LoVo (cell line): ENCODE results near the gene NCKAP5.

ENCODE experiments used
- DNase-seq: peaks from one replicate; pipeline ENCODE4 v3.0.0-alpha.2; 2016; ENCODE audit warnings: low spot score

NCKAP5 gene

DNA sequence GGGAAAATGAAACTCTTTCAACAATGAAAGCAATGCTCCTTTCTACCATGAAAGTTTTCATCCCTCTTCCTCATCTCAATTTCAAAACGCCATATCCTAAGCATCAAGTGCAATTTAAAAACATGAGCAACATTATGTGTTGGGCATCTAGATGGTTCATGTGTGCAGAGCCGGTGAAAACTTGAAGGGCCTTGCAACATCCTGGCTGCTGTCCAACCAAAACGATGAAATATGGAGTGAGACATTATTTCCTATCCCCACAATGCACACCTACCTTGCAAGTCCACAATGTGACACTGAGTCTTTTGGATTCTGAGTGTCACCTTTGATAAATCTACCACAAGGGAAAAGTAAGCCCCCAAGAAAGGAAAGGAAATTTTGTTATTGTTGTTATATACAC is 110.0 kb downstream of the NCKAP5 start:
- DNase-seq: no peak

DNA sequence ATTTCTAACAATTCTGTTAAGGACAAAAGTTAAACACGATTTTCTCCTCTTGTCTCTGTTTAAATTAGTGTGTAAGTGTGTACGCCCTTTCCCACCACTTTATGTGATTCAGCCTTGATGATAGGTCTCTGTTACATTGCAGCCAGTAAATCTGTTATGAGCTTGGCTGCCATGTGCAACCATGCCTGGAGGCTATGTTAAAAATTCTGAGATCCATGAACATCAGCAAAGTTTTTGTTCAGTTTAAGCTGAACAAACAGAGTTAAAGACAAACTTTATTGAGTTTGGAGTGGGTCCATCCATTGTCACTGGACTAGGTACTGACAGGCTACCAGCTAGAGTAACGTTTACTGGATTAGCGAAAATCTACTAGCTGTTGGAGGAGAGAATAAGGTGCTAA is 110.4 kb downstream of the NCKAP5 start:
- no peak for DNase-seq

DNA sequence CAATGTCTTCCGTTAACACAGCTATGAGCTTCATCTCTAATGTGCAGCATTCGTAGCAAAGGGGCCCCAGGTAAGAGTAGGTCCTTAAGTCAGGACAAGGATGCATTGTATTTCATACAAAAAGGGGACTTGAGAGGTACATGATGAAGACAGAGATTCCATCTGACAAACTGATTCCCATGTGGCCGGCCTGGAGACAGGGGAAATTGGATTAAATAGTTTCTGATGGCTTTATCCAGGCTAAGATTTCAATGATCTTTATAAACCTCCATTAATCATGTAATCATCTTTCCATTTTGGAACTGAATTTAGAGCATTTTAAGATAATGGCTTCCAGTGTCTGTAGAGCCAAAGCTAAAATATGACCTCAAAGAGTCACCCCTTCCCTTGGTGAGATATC is 111.3 kb downstream of the NCKAP5 start:
- DNase-seq: no peak

DNA sequence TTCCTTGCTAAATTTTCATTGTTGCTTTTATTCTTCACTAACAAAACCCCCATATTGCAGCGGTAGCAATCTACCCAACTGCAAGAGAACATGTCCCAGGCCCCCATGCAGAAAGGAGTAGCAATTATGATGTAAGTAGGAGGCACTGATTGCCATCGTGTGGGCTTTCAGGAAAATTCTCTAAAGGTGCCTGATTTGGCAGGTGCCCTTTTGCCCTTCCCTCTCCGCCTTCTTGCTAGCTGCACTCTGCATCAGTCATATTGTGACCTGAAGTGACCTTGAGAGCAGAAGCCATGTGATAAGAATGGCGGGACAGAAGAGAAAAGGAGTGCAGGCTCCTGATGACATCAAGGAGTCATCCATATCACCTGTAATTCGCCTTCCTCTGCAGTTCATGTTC is 112.1 kb downstream of the NCKAP5 start:
- no peak for DNase-seq

DNA sequence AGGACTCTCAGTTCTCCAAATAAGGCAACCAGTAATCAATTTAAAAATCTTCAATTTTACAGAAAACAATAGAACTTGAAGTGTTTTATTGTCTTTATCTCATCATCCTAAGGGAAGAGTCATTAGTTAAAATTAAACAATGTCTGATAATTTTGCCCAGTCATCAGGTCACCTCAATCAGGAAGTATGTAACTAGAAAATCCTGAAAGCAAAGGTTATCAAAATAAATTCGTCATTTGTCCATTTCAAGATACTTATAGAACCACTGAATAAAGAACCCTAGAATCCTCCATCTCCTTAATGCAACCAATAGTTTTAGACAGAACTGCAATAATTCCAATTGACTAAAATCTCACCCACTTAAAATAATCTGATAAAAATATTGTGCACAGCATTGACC is 115.2 kb downstream of the NCKAP5 start:
- DNase-seq: no peak

DNA sequence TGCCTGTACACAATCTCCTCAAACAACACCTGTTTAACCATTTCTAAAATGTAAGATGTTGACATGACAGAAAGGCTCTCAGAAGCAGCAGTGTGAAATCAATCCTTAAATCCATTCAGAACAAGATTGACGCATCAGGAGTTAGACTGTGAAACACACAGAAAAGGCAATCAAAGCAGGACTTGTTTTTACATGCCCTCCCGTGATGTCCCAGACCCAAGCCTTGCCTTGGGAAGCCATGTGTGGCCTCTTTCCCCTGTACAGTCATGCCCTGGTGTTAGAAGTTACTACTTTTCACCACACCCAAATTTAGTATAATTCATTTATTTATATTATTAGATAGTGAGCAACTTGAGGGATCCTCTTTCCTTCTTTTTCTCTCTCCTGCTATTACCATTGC is 115.7 kb downstream of the NCKAP5 start:
- DNase-seq: no peak

DNA sequence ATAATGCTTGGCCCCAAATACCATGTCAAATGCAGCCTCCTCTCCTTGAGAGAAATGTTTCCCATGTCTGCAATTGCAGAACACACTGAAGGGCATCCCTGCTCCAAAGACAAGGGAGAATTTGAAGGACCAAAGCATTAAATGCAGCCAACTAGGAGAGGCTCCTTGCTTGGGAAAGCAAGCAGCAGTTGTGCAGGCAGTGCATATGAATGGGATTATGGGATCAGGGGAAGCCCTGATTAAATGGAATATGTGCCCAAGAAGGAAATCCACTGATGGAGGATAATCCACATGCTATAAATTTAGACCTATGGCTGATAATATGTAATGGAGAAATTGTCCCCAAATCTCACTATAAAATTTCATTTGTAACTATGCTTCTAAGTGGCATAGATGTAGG is 116.1 kb downstream of the NCKAP5 start:
- DNase-seq: no peak

DNA sequence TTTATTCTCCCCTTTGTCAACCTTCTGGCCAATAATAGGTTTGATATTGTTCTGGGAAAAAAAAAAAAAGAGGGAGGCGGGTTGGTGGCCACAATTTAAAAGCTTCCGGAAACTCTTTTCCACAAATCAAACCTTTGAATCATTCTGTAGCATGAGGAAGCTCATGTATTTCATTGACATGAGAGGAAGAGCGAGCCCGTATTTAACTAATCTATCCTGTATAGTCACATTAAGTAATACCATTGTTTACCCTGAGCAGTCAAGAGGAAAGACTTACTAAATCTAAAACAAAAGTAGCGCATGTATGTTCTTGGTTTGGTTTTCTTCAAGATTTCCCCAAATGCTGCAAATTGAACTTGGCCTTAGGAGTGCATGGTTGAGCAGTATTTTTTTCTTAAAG is 120.1 kb downstream of the NCKAP5 start:
- no peak for DNase-seq

DNA sequence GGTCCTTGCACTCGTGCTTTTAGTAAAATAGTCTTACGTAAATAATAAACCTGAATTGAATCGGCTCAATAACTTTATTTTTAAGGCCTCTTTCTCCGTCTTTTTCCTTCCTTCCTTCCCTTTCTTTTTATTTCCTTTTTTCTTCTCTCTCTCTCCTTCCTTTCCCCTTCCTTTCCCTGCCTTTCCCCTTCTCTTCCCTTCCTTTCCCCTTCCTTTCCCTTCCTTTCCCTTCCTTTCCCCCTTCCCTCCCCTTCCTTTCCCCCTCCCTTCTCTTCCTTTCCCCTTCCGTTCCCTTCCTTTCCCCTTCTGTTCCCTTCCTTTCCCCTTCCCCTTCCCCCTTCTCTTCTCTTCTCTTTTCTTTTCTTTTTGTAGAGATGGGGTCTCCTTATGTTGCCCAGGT is 121.0 kb downstream of the NCKAP5 start:
- no peak for DNase-seq

DNA sequence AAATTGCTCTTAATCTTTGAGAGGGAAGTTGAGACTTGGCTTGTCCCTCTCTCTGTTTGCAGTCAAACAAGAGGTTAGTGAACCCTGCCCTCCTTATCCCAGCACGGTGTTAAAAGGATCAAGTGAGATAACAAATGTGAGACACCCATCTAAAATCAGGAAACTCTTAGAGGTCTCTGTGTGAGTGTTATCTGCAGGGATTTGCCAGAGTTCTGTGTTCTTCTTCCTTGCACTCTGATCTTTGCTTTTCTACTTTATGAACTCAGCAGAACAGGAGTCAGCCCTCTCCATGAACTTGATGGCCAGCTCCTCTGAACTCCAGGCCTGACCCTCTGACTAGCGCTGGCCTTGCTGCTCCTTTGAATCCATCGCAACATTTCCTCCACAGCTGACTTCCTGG is 123.8 kb downstream of the NCKAP5 start:
- DNase-seq: no peak

DNA sequence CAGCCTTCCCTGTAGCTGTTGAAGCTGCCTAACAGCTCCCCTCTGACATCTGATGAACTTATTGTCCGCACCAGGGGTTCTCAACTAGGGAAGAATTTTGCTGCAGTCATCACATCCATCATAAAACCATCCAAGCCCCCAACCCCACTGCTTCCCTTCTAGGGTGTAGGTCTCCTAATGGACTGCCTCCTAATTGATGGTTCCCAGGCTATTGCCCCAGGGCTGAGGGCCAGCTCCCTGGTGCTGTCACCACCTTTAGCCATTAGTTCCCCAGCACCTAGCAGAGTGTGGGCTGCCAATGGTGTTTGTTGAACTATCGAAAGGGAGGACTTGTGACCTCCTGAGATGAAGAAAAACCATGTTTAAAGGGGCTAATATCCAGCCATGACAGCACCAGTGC is 125.9 kb downstream of the NCKAP5 start:
- DNase-seq: no peak

DNA sequence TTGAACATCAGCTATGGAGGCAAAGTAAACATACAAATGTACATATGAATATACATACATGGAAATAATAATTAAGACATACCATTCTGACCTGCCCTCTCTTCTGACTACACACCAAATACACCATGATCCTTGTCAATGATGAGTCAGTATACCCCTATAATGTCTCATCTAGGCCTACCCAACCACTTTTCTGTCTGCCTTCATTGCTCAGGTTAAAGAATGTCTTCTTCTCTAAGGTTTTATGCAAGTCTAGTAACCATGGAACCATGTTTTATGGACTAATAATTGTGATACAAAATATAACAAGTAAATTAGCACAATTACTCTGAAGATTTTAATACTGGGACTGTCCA is 128.7 kb downstream of the NCKAP5 start:
- no peak for DNase-seq

DNA sequence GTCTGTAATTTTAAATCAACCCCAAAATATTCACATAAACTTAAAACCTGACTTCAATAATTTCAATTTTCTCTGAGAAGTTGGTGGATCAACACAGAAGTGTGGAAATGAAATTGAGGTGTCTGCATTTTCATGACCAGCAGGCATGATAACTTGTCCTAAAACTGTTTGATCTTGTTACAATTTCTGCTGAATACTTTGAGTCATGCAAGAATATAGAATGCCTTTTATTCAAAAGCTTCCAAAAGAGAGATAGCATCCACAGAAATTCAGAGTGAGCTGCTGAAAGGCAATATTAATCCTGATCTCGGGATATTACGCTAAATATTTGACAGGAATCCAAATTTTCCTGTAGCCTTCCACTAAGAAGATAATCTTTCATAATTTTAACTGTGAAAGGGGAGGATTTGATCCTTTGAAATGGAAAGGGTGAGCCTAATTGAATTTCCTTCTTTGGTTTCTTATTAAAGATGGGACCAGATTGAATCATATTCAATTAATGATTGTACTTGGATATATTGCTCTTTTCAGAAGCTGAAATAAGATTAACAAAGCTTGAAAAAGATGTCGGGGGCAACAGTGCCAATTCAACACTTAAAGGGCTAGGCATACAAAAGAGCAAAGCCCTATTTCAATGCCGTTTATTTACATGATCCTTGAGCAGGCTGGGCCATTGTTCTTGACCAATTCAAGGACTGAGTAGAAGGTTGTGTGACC is 129.3 kb downstream of the NCKAP5 start:
- DNase-seq: no peak

DNA sequence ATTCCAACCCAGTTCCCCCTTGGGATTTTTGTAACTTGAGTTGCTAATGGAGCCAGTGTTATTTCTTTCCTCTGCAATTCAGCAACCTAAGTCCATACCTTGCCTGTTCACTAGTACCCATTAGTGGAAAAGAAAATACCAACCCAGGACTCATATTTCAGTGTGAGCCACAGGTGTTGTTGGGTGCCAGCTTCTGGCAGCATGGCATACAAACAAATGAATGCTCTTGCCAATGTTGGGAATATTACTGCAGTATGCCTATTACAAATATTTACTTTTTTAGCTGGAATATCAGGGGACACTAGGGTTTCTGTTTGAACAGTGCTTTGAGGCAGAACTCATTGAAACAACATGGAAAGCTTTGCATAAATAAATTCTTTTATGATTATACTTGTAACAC is 130.2 kb downstream of the NCKAP5 start:
- no peak for DNase-seq

DNA sequence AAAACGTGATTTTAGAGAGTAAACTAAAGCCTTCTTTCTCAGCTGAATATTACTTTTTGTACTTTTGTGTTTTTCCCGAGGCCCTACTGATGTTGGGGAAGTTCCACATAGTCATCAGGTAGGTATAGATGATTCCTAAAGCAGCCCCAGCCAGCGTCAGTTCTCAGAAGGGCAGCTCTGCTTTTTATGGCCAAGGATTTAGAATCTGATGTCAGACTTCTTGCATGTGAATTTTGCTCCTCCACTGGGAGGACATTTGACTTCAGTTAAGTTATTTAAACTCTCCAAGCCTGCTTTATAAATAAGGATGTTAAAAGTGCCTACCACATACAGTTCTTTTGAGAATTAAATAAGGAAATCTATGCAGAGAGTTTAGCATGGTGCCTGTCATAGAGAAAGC is 130.8 kb downstream of the NCKAP5 start:
- no peak for DNase-seq

DNA sequence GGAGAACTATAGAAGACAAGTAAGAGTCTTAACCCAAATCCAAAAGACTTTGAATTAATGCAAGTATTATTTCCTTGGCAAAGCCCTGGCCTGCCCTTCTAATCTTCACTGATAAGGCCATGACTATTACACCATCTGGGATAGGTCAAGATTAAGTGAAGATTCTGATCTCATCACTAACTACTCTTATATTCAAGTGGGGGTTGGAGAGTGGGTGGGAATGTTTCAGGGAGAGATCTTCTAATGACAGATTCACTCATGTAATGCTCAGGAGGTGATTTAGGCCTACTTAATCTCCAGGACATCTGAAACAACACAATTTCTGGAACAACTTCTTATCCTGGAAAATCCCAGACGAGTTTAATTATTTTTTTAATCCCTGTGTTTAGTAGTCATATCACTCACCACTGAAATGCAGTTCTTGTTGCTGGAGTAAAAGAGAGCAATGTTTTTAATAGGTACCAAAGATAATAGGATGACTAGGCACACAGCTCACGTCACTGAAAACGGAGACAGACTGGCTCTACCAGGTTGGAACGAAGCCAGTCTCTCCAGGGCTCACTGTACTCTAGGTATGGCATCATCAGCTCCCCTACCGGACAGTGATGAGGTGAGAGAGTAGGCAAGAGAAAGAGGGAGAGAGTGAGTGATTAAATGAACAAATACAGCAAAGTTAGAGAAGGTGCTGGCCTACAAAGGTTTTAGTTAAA is 133.1 kb downstream of the NCKAP5 start:
- no peak for DNase-seq

DNA sequence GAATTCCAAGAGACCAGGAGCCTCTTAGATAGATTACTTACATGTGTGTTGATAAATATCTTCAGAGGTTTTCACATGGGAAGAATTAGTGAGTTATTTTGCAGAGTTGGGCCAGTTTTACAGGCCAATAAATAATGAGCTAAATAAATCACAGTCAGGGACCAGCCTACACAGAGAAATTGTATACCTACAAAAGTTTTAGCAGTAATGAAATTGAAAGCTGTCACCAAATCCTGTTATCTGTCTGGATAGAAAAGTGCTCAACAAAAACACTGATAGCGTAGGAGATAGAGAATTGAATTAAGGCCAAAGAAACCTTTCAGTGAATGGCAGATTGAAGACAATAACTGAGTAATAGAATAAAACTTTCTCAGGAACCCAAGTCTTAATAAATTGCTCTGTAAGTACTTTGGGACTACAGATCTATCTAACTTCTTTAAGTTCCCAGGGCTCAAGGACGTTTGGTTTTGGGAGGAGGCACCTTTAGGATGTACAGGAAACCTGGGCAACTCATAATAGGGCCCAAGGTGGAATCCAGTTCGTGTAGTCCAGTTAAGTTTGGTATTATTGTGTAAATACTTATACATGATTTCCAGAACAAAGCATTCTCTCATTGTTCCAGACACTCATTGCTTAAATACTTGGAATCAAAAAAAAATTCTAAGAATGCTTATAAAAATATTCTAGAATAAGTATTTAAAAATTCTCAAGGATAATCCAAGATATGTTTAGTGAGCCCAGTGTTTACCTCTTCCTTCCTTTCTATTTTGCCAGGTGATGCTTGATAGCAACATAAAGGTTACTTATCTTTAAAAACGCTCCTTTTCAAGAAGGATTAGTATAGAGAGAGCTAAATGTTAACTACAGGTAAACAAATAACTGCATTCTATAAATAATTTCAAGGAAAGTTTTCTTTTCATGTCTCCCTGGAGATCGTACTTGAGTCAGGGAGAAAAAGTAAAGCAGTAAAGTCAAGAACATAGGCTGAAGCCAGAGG is 134.5 kb downstream of the NCKAP5 start:
- DNase-seq: no peak

DNA sequence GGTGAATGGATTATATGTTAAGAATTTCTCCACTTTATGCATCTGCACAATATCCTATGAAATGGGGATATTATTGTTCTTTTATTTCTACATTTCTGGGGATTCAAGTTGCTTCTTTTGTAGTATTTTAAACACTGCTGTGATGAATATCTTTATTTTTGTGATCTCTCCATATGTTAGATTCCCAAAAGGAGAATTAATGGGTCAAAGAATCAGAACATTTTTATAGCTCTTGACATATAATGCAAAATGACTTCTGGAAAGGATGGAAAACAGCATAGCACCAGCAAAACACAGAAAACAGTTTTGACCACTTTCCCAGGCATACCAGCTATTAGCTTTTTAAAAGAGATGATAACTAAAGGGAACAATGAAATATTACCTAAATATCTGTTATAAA is 135.5 kb downstream of the NCKAP5 start:
- DNase-seq: no peak

DNA sequence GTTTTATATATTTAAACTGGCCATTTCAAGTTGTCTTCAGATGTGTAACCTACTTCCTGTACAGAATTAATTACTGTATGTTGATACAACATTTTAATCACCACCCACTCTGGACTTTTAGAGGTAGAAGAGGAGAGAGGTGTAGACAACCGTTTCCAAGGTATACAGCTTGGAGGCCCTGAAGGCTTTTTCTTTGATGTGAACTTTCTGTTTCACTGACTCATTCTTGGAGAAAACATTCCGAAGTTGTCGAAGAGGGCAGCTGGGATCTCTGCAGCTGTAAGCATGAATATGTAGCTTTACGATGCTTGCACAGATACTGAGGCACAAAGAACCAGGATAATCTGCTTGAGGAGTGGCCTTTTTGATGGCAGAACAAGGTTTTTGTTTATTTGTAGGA is 137.0 kb downstream of the NCKAP5 start:
- DNase-seq: no peak

DNA sequence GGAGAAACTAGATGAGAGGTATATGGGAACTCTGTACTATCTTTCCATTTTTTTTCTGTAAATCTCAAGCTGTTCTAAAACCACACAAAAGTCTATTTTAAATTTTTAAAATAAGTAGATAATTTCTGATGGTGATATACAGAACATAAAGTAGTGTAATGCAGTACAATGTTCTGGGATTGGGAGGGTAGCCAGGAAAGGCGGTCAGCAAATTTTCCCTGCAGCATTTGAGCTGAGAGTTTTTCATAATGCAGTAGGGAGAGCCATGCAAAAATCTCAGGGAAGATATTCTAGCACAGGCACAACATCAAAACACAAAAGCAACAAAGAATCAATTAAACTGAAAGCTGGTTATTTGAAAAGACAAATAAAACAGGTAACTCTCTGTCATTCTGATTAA is 141.5 kb downstream of the NCKAP5 start:
- no peak for DNase-seq

DNA sequence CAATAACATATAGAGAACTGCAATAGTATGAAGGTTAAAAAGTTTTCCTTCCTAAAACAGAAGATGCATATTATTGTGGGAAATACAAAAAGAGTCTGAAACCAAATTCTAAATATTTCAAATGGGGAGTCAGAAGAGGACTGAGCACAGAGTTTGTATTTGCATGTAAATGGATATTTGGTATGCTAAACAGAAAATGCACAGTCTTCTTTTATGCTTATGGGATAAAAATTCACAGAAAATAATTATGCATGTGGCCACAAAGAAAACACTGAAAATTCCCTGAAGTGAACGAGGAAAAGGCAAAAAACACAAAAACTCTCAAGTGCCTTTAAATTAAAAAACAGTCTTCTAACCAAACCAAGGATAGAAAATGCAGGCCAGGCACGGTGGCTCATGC is 142.7 kb downstream of the NCKAP5 start:
- DNase-seq: no peak

DNA sequence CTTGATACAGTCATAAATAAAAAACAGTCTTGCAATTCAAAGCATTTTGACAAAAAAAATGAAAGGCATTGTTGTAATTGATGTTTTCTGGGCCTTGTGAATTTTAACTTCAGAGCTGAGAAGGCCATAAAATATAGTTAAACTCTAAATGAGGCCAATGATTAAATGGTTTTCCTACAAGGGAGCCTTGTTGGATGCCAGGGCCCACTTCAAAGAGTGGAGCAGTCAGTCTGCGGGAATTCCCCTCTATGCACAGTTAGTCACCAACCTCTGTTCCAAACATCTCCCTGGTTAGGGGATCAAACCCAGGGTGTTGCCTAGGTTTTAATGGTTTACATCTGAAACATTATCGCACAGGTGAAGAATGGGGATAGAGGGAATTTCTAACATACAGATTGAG is 143.4 kb downstream of the NCKAP5 start:
- DNase-seq: no peak

DNA sequence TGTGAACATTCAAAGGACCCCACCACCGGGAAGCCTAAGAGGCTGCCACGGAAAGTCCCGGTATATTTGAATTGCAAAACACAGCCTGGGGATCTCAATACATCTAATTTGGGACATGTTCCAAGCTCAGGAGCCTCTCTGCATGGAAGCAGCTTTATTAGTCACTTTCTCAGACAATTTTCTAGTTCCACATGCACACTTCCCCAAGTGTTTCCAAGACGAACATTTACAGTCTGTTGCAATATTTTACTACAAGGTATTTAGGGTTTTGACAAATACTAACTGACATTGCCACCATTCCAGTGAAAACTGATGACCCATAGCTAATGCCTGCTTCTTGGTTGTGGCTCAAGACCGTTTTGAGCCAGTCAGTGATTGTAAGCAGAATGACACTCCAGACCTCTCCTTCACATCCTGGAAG is 145.3 kb downstream of the NCKAP5 start:
- DNase-seq: no peak
